Ammon's horn (tissue), 1 donor: ENCODE measurements around the gene TMPRSS2.

Source experiments
- DNase-seq: peaks from one replicate; pipeline ENCODE4 v3.0.0-alpha.2; 2016; ENCODE audit warnings: low spot score

TMPRSS2 gene

DNA sequence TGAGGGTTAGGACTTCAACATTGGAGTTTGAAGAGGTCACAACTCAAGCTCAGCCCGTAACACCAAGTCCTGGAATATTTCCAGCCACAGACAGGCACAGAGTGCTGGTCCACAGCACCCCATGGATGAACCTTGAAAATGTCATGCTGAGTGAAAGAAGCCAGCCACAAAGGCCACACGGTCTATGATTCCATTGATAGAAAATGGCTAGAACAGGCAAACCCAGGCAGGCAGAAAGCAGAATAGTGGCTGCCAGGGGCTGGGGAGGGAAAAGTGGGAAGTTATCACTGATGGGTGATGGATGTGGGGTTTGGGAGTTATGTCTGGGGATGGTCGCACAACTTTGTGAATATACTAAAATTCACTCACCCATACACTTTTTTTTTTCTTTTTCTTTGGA, 60.6 kb downstream of the TMPRSS2 start:
- DNase-seq: no peak

DNA sequence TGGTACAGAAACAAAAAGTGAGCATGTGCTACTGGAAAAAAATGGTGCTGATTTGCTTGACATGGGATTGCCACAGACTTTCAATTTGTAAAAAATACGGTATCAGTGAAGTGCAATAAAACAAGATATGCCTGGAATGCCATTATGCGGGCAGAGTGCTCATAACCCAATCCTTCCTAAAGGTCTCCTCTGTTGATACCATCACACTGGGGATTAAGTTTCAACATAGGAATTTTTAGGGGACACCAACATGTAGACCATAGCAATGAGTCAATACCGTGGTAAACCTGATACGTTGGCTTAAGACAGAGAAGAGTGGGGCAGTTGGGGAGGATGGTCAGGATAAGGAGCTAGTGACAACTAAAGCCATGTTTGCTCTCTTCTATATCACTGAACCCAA, 61.4 kb downstream of the TMPRSS2 start:
- no peak for DNase-seq

DNA sequence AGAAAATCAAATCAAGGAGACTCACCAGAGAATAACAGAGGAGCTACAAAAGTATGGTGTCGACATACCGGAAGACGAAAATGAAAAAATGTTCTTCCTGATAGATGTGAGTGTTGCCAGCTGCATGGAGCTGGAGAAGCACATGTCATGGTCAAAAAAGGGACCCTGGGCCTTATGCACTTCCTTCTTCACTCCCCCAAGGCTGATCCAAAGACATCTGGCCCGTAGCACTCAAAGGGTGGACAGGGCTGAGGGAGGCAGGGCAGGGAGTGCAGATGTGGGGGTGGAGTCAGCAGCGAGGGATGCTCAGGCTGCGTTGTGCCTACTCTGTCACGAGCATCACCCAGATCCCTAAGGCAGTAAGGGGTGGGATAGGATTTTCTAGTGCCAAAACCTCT, 62.5 kb downstream of the TMPRSS2 start:
- no peak for DNase-seq

DNA sequence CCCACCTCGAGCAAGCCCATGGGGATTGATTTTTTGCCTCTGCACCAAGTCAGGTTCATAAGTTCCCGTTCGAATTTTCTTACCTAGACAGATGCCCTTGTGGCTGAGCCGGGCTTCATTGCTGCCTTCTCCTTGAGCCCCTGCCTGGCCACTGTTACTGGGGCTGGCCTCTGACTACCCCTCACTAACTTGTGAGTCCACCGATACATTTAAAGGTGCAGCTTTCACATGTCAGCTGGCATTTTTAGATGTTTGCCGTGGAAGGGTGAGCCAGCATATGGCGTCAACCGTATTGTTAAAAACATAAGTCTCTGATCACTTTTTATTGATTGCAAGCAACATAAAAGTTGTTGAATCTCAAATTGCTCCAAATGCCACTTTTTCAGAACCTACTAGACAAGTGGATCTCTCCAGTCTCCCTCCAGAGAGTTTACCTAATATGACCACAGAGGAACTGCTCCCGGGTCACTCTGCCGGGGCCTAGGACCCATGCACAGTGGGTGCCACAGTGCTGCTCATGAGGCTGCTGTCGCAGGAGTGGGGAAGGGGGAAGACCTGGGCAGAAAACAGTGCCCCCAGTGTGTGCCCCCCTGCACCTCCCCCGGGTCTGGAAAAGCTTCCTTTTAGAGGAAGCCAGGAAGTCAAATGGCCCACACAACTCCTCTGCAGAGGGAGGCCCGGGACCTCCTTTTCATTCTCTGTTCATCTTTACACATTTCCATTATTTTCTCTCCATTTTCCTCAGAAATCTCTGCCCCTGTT, 63.1 kb downstream of the TMPRSS2 start:
- no peak for DNase-seq

DNA sequence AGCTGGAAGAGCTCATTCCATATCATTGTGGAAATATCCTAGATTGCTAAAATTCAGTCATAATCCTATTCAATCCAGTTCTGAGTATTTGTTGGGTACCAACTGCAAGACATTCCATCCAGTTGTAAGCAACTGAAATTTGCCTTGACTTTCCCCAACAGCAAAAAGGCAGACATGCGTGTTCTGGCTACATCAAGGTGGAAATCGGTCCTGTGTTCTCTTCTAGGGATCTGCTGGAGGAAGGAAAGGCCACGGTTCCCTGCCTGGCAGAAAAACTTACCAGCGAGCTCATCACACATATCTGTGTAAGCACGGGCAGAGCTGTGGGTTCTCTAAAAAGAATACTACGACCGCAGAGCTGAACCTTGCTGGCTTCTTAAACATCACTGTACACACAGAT, 64.4 kb downstream of the TMPRSS2 start:
- no peak for DNase-seq

DNA sequence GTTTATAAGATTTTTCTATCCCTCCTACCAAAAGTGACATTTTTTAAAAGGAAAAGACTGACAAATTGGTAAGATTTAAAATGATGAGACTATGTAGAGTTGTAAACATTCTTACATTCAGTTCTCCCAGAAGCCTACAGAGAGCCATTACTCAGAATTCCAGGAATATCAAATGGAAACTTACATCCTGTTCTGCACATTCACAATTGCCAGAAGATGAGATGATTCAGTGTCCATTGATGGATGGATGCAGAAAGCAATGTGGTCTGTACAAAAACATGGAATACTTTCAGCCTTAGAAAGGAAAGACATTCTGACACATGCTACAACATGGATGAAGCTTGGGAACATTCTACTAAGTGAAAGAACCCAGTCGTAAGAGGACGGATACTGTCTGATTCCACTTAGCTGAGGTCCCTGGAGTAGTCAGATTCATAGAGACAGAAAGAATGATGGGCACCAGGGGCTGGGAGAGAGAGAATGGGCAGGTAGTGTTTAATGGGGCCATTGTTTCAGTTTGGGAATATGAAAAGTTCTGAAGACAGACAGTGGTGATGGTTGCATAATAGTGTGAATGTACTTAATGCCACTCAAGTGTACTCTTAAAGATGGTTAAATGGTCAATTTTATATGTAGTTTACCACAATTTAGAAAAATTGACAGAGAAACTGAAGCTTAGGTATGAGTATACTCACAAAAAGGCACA, 65.3 kb downstream of the TMPRSS2 start:
- DNase-seq: no peak

DNA sequence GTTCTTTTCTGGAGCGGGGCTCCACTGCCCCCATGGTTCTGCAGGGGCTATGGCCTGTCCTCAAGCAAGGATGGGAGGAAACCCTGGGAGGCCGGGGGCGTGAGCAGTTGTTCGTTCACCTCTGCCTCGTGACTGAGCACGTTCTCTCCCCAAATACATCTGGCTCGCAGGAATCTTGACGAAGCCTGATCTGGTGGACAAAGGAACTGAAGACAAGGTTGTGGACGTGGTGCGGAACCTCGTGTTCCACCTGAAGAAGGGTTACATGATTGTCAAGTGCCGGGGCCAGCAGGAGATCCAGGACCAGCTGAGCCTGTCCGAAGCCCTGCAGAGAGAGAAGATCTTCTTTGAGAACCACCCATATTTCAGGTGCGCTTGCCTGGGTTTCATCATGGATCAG, 66.4 kb downstream of the TMPRSS2 start:
- no peak for DNase-seq

DNA sequence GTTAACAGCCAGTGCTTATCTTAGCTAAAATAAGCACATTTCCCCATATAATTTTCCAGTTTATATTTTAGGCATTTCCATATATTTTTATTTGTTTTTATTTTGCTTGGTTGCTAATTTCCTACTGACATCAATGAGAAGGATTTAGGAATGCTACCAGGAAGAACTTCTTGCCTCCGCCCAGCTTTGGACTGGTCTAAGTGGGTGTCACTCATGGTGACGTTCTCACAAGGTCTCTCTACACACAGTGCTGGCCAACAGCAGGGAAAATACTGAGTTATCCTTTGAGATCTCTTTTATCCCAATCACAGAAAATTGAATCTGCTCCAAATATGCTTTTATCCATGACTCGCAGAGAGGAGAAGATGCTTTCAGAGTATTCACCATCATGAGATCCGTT, 68.7 kb downstream of the TMPRSS2 start:
- DNase-seq: no peak

DNA sequence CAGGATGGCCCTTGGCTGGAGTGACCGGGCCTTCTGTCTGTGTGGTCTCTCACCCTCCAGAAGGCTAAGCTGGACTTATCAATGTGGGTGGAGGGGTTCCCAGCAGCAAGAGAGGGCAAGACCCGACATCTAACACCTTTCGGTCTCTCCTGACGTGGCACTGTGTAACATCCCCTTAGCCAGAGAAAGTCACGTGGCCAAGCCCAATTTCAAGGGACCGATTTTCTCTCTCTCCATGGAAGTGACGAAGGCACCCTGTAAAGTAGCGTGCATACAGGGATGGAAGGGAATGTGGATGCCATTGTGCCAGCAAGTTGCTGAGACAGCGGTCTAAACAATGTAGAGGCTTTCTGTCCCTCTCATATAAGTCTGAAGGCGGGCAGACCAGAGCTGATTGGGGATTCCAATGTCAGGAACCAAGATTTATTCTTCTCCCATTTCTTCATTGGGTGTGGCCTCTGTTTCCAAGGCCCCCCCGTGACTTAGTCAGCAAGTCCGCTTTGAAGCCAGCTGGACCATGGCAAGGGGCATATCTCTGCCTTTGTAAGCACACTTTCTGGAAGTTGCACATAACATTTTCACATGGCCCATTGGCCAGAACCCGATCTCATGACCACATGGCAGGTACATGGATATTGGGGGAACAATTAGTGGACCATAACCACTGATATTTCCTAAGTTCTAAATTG, 69.4 kb downstream of the TMPRSS2 start:
- DNase-seq: no peak

DNA sequence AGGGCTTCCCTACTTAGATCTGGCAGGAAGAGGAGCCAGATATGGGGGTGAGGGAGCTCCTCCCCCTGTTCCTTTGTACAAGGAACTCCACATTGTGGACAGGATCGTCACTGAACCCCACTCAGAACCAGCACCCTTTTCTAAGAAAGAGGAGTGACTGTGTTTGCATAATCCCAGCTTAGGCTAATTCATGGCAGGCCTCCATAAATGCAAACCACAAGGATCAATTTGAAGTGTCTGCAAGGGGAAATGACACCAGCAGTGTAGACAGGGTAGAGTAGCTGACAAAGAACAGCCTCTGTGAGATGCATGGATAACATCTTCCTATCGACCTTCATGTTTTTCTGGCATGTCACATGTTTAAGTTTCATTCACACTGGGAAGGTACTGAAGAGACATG, 70.2 kb downstream of the TMPRSS2 start:
- DNase-seq: no peak

DNA sequence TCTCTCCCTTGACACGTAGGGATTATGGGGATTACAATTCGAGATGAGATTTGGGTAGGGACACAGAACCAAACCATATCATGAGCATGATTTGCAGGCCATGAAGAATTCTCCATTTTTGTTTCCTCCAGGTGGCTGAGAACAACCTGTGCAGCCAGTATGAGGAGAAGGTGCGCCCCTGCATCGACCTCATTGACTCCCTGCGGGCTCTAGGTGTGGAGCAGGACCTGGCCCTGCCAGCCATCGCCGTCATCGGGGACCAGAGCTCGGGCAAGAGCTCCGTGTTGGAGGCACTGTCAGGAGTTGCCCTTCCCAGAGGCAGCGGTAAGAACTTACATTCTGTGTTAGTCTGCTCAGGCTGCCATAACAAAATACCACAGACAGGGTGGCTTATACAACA, 72.3 kb downstream of the TMPRSS2 start:
- DNase-seq: no peak

DNA sequence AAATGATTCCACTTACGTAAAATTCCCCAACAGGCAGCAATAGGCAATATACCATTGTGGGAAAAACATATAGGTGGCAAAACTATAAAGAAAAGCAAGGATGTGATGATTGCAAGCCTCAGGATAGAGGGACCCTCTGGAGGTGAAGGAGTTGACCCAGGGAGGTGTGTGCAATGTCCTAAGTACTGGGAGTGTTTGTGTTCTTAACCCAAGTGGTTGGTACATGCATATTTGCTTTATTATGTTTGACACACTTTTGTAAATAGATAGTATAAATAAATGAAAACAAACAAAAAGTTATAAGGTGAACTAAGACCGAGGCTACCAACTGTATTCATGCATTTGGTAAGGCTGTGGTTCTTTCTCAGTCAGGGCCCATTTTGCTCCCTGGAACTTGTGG, 74.4 kb downstream of the TMPRSS2 start:
- no peak for DNase-seq

DNA sequence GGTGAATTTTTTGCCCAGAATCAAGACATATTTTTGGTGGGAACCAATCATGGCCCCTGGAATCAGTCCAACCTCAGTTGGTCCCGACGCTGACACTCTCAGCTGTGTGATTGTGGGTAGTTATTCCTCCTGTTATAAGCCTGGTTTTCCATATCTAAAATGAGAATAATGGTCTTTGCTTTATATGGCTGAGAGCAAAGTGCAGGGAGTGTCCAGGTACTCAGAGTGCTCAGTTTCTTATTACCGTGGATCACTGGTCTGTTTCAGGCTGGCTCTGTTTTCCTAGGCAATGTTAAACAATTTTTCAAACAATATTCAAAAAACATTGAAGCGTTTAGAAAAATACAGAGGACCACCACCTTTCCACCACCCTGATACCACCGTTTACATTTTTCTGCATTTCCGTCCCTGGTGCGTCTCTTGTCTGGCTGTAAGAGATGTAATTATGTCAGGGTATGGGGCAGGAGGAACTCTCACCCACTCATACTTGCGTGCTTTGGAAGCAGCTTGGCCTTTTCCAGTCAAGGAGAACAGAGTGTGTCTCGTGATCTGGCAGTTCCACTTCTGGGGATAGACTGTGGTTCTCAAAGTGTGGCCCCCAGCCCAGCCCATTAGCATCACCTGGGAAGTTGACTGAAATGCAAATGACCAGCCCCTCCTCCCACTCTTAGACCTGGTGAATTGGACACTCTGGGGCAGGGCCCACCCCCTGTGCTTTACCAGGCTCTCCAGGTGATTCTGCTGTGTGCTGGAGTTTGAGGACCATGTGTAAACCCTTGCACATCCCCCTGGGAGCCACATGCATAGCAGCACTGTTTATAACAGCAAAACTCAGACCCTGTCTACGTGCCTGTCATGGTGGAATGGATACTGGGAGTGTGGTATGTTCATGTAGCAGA, 75.1 kb downstream of the TMPRSS2 start:
- no peak for DNase-seq

DNA sequence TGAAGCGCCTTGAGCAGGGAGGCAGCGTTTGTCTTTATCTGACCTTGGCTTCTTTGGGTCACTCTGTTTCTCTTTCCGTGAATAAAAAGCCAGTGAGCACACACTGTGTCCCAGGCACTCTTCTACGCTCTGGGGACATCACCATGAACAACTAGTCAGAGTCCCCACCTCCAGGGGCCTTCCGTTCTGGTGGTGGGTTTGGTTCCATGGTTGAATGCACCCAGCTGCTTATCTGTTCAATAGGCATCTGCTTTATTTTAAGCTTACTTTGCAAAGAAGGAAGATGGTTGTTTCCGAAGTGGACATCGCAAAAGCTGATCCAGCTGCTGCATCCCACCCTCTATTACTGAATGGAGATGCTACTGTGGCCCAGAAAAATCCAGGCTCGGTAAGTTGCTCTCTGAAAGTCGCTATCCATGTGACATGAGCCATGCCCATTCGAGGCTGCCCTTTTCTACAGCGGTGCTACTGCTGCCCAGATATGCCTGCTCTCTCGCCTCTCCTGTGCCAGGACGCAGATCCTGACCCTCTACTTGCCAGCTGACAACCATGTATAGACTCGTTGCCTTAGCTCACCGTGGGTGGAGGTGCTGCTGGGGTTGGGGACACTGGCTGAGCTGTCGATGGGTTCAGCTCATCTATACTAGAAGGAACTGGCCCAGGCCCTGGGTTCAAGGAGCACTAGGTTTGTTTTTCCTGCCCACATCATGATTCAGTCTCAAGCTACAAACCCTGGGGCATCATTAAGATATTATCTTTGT, 76.0 kb downstream of the TMPRSS2 start:
- no peak for DNase-seq

DNA sequence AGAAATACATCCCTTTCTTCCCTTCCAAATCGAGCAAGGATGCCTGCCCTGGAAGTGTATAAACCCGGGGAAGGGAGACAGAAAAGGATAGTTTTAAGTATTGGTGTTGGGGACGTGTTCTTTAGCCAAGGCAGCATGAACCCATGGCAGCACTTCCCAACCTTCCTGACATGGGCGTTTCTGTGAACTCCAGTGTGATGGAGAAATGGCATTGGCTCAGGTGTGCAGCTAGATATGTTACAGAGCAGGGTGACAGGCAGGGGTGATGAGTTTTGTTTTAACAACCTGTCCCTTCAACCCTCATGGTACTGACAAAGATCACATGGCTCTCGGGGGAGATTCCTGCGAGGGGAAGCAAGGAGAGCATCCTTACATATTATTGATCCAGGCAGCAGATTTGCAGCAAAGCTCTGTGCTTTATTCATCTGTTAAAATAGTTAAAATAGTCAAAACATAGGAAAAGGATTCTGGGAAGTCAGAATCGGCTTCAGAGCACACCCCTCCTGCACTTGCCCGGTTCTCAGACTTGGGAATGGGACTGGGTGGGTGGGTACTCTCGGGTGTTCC, 78.0 kb downstream of the TMPRSS2 start:
- DNase-seq: no peak

DNA sequence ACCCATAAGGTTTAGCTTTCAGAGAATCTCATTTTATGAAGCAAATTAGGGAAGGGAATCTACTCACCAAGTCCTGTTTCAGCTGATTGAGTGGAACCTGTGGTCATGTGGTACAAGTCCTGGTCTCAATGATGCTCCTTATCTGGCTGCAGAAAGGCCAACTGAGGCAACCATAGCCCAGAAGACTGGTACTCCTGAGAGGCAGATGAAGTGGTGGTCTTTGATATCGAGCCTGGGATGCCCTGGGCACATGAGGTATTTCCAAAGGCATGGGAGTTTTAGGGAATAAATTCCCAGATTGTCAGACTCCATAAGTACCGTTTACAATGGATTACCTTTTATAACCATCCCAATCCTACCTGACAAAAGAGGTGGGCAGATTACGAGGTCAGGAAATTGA, 78.7 kb downstream of the TMPRSS2 start:
- DNase-seq: no peak

DNA sequence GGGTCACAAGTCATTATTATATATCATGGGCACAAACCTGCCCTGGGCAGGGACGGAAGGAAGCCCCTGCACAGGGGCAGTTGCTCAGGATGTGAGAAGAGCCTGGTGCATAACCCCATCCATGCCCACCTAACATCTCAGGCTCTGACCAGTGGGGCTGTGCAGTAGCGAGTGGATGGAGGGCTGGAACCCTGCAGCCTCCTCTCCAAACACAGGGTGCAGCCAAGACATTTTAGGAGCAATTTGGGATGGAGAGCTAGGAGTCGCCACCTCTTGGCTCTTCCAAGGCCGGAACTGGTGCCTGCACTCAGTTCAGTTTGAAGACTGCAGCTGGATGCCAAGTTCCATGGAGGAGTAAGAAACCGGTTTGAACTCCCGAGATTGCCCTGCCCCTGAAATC, 79.1 kb downstream of the TMPRSS2 start:
- no peak for DNase-seq

DNA sequence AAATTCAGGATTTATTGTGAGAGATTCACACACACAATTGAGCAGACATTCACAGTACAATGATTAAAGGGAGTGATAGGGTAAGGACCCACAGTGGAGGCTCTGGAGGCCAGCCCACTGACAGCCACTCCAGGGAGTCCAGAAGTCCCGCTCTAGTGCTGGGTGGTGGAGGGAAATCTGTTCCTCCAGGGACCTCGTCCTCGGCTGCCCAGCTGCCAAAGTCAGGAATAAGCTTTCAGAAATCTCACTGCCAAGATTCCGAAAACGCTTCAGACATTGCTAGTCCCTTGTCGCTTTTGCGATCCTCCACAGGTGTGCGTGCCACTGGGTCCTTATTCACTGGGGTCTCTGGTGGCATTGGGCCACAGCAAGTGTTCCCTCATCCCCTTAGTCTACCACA, 79.6 kb downstream of the TMPRSS2 start:
- DNase-seq: no peak

DNA sequence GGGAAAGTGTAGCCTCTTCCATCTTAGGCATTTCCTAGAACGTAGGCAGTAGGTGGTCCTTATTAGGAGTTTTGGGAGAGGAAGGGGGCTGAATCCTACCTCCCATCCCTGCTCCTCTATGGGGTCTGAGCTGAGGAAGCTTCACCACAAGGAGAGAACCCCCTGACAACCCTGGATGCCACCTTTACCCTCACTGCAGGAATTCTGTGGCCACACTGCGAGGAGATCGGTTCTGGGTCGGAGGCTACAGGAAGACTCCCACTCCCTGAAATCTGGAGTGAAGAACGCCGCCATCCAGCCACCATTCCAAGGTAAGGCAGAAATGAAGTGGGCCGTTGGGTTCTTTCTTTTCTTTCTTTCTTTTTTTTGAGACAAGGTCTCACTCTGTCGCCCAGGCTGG, 80.4 kb downstream of the TMPRSS2 start:
- DNase-seq: no peak

DNA sequence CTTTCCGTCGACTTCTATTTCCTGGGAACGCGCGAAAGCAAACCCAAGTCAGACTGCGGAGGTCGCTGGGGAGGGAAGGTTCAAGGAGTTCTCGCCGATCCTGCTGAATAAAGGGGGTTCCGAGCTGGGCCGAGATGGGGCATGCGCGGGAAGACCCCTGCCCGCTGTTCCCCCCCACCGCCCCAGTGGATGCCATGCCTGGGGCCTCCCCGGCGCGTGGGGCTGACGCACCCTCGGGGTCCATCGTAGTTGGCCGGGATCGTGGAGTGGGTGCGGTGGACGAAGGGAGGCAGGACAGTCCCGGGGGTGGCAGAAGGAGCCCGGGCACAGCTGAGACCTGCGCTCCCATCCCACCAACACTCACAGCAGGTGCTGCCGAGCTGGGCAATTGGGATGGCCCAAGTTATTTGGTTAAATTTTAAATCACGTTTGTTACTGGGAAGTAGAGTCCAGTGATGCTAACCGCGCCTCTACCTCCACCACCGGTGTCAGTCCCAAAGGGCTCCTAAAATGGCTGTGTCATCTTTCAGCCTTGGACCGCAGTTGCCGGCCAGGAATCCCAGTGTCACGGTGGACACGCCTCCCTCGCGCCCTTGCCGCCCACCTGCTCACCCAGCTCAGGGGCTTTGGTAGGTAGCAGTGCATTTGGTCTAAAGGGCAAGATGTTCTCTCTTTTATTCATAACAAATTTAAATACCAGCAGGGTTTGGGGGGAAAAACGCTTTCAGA, 81.1 kb downstream of the TMPRSS2 start:
- DNase-seq: no peak
